IPS DF 19.7 (cell line): ENCODE data around the gene DOCK4.

Experiments
- DNase-seq: peaks from one replicate; pipeline ENCODE4 v3.0.0-alpha.2; 2013; ENCODE audit warnings: low read depth, low spot score

Gene DOCK4

DNA sequence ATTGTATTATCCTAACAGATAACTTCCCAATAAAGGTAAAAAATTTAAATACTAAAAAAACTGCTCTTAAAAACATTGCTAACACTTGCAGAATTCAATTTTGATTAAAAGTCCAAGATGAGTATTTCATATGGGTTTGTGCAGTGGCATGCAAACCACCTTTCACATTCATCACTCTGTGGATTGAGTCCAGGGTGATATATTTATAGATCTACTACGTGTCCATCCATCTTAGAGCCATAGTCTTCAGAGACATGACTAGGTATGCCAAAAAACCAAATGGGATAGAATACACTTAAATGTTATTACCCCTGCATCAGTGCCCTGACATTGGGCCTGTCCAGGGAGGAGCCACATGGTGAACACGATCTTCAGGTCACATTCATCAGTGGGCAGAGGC is 96.0 kb downstream of the DOCK4 start:
- DNase-seq, result no peak

DNA sequence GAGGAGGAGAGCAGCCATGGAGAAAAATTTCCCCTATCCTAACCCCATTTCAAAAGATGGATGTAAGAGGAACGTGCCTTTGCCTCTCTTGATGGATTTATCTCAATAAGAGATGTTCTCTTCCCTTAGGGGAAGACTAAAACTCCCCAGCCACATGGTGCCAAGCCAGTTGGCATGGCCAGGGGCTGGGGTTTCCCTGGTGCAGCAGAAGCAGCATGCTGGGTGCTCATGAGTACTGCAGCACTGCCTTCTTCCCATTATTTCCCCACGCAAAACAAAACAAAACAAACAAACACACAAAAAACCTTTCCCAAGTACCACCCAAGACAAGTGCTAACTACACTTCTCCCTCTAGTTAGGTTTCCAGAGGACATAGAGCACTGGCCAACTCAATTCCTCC is 97.2 kb downstream of the DOCK4 start:
- no peak for DNase-seq

DNA sequence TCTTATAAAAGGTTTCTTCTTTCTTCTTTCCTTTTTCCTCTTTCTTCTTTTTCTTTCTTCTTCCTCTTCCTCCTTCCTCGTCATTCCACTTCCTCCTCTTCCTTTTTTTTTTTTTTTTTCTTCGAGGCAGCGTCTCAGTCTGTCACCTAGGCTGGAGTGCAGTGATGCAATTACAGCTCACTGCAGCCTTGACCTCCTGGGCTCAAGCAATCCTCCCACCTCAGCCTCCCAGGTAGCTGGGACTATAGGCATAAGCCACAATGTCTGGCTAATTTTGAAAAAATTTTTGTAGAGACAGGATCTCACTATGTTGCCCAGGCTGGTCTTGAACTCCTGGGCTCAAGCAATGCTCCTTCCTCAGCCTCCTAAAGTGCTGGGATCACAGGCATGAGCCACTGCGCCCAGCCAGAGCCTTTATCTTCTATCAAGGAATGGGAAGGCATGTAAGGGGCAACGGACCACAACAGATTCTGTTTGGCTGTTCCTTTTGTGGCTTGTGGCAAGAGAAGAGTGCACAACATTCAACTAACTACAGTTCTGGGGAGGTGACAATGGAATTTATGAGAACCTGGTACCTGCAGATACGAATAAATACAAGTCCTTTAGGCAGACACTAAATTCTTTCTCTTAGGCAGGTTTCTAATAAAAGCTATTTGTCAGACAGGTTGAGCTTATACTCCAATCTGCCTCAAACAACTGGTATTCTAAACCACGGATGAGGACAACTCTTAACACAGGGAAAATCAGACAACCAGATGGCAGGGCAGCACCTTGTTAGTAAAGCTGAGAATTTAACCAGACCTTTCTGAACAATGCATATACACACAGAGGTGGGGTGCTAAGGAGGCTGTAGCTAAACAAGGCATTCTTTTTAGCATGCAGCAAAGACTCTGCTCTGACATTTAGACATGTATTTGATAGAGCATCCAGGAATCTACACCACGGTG is 100.3 kb downstream of the DOCK4 start:
- no peak for DNase-seq

DNA sequence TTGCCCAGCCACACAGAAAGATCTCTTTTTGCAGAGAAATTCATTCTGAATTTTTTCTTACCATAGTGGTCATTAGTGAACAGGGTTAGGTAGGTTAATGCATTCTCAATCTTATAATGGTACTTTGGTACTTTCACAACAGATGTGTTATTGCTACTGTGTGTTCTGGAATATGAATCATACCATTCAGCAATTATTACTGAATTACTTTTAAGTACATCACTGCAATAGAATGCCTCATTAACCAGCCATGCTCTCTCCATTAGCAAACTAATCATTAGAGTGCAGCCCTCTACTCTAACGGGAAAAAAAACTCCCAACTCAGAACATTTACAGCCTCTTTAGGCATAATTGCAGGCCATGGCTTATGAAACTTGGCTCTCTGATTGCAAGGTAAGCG is 102.1 kb downstream of the DOCK4 start:
- DNase-seq, result no peak

DNA sequence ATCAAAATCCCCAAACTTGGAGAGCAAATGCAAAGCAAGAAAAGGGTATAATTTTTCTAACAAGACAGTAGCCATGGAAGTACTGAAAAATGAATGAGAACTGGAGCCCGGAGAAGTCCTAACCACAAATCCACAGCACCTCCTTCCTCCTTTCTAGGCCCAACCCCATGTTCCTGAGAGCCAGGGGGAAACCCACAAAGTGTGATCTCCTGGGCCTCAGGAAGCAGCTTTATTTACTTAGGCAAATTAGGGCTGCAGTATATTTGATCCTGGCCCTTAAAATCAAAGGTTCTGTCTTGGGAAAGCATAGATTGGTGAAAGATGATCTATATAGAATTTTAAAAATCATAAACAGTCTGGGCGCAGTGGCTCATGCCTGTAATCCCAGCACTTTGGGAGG is 103.0 kb downstream of the DOCK4 start:
- DNase-seq, result no peak

DNA sequence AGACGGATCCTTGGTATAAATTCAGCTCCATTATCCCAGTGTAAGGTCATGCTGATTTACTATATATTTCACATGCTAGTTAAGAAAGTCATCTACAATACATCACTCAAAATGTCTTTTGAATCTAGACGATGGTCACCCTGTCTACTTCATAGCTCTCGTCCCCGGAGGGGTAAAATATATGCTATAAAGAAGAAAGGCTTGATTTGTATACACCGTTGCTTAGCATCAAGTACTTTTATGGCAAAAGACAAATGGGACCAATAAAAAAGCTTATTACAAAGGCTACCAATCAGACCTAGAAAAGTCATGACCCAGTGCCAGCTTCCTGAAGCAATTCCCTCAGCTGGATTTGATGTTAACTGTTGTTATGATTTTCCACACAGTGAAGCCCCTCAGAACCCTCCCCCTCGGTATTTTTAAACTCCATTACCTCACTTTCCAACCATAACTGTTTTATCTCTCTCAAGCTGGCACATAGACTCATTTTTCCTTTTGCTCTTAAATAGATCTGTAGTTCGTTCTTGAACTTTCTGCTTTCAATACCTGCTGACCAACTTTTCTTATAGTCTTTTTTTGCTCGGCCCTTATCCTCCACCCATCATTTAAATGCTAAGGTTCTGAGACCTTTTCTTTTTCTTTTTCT is 104.9 kb downstream of the DOCK4 start:
- DNase-seq, result no peak

DNA sequence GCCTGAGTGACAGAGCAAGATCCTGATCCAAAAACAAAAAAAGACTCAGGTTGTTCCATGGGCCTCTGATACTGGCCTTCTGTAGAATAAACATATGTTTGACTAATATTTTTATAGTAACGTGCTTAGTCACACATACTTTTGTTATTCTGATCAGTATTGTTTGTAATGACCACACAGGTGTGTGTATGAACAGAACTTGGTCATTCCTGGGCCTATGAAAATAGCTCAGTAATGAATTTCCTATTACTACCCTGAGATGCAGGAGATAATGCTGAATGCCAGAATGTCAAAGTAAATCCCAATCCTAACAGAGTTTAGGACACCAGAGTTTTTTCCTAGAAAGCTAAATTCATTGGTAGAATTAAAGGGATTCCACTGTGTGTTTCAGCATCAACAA is 108.7 kb downstream of the DOCK4 start:
- no peak for DNase-seq

DNA sequence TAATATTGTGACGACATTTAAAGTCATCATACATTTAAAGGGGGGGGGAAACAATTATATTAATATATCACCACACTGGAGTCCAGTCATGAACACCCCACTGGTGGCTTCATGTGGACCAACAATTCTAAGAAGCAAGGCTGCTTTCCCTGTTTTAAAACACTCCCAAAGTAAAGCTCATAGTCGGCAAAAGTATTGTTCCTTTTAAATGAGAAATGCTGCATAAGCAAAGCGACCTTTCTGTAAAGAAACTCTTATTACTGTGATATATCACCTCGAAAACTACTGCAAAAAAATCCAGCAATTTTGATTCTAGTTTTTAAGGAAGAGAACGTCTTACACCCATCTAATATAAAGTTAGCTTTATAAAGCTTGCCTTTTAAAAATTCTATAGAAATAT is 112.8 kb downstream of the DOCK4 start:
- DNase-seq, result no peak

DNA sequence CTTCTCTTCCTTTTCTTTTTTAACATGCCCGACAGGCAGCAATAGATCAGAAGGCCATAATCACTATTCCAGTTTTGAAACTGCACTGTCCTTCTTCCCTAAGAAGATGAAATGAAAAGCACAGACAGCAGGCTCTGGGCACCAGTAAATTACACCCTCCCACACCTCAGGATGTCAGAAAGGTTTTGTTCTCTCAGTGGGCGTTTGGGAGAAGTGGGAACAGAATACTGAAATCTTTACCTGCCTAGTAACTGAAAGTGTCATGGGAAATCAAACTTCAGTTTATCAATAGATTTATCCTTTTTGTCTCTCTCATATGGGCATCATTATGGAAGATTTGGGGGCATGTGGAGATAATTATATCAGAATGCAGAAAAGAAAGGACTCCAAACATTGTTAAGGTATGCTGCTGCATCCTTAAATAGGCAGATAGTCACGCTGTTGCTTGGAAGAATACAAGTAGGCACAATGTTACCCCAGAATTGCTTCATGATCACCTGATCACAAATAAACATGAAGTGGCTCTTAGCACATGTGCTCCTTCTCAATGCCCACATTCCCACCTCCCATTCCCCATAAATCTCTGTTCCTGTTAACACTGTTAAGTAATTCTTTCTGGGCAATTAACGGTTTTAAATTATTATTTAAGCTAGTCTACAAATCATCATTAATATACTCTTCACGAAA is 113.3 kb downstream of the DOCK4 start:
- no peak for DNase-seq

DNA sequence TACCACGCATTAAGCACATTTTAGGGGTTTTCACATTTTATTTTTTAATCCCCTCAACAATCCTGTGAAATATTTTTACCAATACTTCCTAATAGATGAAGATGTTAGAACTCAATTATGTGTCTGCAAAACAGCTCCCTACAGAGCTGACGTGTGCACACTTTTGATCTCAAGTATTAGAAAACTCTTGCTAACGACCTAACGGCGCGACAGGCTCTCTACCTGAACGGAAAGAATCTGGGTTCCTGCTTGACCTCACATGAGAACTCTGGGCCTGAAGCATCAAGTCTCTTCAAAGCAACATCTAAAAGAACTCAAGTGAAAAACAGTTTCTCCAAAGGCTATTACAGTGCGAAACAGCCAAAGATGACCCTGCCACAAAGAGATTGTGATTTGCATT is 113.9 kb downstream of the DOCK4 start:
- DNase-seq, result no peak

DNA sequence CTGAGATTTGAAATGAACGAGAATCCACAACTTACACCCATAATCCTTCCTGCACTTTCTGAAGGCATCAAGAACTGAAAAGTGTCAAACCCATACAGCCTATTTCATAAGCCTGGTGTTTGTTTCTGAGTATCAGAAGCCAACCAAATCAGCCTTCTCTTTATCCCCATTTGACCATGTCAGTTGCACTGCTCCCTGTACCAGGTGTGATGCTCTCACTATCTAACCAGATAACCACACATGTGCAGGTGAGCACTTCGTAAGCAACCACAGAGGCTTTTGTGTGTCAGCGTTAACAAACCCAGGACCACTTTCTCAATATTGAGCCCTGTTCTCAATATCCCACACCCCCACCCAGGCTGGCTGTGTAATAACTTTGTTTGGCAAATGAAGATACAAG is 114.4 kb downstream of the DOCK4 start:
- DNase-seq, result no peak

DNA sequence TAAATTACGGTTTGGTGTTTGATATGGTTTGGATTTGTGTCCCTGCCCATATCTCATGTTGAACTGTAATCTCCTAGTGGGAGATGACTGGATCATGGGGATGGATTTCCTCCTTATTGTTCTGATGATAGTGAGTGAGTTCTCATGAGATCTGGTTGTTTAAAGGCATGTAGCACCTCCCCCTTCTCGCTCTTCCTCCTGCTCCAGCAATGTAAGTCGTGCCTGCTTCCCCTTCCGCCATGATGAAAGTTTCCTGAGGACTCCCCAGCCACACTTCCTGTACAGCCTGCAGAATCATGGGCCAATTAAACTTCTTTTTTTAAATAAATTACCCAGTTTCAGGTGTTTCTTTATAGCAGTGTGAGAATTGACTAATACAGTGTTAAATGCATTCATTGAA is 116.6 kb downstream of the DOCK4 start:
- no peak for DNase-seq

DNA sequence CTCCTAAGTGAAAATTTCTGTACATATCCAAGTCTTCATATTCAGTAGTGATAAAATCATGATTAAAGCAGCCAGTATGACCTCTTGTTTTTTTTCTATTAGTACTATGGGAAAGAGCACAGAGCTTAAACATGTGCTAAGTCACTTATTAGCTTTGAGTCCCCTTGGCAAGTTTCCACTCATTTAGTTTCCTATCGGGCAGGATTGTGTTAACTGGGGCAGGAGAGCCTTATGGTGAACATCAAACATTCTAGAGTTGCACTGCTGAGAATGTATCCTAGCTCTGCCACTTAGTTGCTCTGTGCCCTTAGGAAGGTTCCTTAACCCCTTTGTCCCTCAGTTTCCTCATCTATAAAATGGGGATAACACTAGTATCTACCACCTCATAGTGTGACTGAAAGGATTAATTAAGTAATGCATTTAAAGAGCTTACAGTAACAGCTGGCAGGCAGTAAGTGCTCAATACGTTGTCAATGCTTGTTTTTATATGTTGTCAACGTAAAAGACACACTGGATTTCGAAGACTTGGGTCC is 117.6 kb downstream of the DOCK4 start:
- no peak for DNase-seq

DNA sequence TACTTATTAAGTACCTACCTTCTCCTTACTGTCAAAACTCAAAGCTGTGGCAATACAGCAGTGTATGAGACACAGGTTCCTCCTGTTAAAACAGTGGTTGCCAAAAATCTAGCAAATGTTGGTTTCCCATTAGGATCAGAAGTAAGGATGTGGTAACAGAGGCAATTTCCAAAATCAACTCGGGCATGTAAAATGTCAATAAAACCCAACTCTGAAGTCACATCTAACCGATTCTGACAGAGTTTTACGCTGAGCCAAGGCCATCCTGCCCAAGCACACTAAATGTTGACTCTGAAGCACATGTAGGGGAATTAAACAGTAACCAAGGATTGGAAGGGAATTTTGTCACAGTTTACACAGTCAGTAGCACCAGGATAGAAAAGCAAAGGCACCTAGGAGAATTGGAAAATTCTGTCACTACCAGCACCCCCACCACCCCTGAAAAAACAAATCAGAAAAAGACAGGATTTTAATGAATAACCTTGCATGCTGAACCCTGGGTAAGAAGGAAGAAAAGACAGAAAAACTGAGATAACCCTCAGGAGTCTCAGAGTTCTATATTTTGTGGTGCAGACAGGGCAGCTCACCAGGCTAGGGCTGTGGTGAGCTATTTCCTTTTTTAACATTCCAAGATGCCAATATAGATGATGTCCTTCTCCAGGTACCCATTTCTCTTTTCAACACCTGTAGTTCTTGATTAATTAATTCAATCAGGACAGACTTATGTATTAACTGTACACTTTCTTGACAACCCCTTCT is 119.5 kb downstream of the DOCK4 start:
- DNase-seq, result no peak

DNA sequence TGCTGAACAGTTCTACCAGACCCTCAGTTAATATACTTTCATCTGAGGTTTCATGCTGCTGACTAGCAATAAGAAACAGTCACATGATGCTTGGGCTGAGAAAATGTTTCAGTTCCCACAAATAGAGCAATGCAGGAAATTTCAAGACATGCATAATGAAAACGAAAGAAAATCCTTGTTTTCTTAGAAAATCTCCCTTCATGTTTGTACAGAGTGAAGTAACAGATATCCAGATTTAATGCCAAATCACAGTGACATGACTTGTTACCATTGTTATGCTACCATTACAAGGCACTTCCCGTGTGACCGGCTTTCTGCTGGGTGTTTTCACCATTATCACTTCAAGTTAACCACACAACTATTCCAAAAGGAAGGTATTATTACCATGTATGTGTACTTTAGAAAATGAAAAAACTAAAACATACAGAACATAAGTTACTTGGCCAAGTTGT is 121.7 kb downstream of the DOCK4 start:
- DNase-seq, result no peak

DNA sequence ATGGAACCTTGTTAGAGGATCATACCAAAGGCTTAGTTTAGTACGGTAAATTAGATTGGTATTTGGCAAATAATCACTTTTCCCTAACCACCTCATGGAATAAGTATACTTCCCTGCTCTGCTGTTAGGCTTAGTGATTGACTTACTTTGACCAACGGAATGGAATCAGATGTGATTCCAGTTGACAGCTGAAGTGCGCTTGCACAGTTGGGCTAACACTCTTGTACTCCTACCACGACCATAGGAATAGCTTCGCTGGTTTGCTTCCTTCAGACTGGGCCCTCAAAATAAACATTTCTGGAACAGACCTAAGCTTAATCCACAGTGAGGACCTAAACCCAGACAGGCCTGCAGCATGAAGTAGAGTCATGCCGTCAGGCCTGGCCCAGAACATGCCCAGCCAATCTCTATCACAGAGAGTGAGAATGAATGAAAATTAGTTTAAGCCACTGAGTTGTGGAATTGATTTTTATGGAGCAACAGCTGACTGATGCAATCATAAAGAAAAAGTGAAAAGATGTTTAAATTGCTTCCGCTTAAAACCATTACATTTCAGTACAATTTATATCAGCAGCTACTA is 122.3 kb downstream of the DOCK4 start:
- no peak for DNase-seq

DNA sequence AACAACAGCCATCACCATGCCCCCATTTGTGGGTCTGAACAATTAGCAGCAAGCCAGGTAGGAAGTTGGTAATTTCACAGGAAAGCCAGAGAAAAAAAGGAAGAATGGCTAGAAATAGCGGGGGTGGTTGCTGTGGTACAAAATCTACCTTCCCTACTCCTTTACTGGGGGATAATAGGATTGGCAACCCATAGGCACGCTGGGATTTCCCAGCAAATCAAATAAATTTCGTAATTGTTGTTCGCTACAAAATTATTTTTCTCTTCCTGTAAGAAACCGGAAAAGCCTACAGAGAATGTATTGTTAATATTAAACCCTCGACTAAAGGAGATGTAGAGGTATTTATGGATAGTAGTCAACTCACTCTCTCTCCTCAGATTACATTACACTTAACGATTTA is 123.9 kb downstream of the DOCK4 start:
- DNase-seq, result no peak

DNA sequence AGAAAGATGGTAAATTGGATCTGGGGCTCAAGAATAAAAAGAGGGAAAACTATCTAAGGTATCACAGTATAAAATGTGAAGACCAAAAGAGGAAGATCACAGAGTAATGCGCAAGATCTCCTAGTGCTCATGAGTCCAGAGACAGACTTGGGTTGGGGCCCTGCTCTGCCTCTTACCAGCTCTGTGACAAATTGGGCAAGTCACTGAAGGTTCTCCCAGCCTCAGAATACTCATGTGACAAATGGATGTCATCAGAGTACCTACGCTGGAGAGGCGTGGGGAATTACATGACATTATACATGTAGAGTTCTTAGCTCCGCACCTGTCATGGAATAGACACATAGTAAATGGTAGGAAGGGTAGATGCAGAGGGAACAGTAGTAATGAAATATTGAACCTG is 124.4 kb downstream of the DOCK4 start:
- no peak for DNase-seq

DNA sequence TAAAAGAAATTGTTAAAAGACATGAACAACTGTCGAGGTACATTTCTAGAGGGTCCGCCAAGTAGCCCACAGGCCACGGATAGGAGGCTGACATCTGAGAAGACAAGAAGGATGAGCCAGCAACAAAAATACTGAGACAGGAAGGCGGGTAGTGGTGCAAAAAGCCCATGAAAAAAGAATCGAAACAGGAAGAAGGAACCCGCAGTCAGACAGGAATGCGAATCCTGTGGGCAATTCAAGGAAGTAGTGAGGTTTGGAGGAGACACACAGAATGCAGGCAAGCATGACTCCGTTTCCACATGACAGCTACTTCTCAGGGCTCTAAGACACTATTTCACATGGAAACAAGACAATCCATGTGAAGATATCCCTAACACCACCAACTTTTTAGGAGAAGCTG is 125.2 kb downstream of the DOCK4 start:
- DNase-seq, result no peak

DNA sequence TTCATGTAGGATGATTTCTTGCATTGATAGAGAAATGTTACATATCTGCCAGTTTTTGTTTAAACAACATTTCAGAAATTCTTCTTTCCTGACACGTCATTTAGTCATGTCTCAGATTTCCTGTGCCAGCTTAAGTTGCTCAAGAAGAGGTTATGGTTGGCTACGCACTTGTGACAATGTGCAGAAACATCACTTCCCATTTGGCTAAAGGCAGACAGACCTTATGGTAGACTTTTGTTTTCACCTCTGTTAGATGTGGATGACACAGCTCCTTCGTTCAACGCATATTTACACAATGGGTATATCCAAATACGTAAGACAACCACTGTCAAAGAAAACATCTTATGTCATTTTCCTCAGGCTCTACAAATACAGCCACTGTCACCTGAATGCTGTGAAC is 125.8 kb downstream of the DOCK4 start:
- DNase-seq, result no peak

DNA sequence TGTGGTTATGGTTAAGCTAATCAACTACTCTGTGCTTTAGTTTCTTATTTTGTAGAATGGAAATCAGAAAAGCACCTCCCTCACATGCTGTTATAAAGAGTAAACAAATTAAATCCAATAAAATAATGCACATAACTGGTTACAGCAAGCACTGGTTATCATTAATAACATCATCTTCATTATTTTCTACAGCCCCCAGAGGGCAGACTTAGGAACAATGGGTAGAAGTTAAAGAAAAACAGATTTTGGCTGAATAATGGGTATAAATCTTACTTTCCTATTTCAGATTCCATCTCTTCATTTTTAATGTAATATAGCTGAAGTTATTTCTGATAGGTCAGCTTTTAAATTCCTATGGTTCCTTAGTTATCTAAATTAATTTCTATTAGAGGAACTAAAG is 126.5 kb downstream of the DOCK4 start:
- DNase-seq, result no peak
